HG03066 (cell line): ENCODE results near the gene NTF3.

Experiments
- ATAC-seq: cut with Tn5 transposase; IDR thresholded peaks from one replicate; pipeline ENCODE4 v1.9.1; 2021; ENCODE audit warnings: low read depth; ENCODE audit not compliant: unreplicated experiment

The NTF3 gene

DNA sequence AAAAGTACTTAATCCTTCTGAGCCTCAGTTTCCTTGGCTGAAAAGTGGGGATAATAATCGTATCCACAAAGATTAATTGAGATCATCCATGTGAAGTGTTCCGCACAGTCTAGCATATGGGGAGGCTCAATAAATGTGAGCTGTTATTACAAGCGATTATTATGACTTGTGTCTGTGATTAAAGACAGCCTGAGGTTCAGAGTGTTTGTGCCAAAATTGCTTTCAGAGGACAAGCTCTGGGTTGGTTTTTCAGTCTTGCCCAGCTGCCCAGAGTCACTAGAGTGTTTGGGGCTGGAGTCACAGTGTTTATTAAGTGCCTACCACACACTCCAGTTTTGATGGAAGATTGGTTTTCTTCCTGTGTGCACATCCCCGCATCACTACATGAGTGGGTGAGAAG lies 53.5 kb downstream of the NTF3 start:
- no peak for ATAC-seq

DNA sequence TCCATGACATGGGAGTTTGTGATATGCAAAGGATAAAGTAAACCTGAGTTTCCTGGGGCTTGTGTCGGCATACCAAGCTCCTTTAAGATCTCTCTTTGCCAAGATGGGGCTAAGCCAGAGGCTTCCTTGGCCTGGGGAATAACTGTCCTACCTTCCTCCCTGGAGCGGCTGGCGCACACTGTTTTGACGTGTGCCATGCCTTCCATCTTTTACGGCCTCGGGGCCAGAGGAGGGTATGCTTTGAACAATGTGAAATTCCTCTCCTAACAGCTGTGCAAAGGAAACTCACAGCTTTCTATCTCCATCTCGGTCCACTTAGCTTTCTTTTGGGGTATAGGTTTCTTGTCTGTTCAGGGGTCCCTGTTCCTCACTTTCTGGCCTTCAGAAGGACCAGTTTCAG lies 55.2 kb downstream of the NTF3 start:
- no peak for ATAC-seq

DNA sequence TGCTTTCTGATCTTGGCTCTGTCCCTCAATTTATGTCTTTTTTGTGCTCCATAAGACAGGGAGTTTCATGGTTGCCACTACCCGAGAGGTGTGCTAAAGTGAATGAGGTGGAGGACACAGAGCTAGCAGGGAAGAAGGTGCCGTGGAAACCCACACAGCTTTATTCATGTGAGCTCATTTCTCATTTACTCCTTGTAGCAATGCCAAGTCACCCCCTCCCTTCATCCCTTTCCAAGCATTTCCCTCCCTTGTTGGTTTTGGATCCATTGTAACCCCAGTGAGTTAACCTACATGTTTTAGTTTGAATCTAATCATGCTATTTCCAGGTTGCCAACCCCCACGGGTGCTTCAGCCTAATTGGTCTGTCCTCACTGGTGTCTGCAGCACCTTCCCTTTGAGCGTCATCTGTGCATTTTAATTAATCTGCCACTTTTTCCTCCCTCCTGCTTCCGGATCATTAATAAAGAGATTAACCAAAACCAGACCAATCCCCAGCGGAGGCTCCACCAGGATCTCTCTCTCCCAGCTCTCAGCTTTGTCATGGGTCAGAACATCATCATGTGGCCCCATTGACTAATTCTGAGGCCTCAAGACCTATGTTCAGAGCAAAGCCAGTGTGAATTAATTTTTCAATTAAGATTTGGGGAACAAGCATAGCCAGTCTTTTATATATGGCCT lies 56.2 kb downstream of the NTF3 start:
- ATAC-seq = no peak

DNA sequence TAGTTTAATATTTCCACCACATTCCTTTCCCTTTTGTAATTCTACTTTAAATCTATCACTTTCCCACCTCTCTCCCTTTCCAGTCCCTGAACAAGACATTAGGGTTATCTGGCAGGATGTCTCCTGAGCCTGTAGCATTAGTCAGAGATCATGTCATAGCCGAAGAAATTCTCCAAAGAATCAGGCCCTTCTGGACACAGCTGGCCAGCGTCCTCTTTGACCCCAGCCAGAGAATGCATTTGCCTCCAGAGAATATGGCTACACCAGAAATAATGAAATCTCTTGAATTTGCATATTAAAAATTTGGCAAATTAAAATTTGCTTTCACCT lies 56.7 kb downstream of the NTF3 start:
- no peak for ATAC-seq

DNA sequence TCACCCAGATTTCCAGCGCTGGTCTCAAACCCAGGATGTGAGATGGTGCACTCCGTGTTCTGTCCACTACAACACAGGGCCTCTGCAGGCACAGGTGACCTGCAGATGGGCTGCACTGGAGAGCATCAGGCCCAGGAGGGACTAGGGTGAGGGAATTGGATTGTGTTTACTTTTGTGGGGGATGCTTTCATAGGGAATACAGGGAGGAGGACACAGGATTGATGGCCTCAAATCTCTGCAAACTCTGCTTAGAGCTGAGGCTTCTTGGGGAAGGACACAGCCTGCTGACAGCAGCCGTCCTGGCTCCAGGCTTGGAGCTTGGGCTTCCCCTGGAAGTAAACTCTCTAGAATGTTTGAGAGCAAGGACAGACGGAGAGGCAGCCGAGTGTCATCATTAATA lies 57.1 kb downstream of the NTF3 start:
- ATAC-seq = no peak

DNA sequence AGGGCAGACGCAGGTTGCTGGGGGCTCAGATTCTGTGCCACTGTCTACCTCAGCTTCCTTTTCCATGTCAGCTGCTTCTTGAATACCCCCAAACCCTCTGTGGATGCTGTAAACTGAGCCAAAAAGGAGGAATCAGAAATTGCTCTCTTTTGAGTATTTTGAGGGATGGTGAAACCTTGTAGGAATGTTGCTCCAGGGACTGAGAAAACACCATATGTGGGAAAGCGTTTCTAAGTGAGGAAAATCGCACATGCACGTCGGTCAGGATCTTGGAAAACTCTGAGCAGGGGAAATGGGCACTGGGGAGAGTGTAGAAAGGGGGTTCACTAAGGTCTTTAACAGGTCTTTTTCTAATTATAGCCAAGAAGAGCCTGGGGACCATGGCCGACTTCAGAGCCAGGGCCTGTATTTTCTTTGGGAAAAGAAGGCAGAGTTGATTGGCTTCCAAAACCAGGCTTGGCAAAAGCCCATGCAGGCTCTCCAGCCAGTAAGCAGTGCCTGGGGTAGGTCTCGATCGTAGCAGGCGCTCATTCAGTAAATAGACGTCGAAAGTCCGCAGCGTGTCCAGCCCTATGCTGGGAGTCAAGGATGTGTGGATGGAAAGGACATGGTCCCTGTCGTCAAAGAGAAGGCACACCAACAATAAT lies 58.0 kb downstream of the NTF3 start:
- ATAC-seq = no peak

DNA sequence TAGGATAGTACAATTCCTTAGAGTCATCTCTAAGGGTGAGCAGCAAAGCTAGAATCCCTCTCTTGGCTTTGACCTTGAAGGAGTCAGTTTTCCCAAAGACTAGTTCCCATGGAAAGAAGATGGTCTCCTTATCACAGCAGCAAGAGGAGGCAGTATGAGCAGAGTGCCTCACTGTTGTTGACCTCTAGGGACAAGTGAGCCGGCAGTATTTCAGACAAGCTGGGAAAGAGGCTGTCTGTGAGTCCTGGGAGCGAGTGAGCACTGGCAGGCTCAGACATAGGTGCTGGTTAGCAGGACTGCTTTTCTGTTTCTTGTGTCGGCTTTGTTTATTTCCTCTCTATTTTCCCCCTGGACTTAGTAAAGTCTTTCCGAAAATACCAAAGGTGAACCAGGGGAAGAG lies 60.7 kb downstream of the NTF3 start:
- no peak for ATAC-seq

DNA sequence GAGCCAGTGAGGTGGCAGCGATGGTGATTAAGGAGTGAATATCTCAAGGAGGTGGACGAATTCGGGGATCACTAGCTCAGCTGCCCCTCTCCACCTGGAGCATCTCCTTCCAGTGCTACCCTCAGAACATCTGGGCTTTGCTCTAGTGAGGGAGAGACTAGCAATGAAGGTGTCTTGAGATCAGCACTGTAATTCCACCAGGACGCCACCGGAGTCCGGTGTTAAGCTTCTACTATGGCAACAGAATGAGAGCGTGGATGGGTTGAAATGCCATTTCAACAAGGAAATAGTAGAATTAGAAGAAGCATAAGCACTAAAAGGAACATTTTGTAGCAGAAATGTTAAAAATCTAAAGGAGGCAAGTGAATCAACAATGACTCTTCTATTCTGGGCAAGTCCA lies 61.1 kb downstream of the NTF3 start:
- ATAC-seq = no peak

DNA sequence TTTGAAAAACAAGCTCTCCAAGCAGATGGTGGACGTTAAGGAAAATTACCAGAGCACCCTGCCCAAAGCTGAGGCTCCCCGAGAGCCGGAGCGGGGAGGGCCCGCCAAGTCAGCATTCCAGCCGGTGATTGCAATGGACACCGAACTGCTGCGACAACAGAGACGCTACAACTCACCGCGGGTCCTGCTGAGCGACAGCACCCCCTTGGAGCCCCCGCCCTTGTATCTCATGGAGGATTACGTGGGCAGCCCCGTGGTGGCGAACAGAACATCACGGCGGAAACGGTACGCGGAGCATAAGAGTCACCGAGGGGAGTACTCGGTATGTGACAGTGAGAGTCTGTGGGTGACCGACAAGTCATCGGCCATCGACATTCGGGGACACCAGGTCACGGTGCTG lies 62.4 kb downstream of the NTF3 start:
- no peak for ATAC-seq

DNA sequence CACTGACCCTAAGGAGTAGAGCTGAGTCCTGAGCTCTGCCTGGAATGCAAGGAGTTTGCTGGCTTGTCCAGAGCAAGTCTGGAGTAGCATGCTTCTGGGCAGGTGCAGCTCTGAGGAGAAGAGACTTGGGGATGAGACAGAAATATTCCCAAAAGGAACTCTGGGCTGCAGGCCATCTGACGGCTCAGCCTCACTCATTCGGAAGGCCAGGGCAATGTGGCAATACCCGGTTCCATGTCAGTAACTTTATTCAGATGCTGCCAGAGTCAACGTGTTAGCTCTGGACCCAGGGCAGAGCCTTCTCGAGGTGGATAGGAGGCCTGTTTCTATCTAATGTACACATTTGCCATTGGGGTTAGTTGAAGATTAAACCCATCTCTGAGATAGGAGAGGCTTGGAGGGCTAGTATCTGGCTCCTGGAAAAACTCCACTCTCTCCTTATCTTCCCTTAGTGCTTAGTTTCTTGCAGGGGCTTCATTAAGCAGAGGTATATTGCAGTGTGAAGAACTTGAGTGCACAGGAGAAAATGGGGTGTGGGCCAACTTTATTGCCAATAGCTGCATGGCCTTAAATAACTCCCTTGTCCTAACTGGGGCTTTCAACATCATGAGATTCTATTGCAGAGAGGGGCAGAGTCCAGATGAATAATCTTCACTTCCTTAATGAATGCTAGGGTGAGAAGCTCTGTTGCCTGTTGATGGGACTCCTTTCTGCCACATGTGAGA lies 65.6 kb downstream of the NTF3 start:
- ATAC-seq = no peak

DNA sequence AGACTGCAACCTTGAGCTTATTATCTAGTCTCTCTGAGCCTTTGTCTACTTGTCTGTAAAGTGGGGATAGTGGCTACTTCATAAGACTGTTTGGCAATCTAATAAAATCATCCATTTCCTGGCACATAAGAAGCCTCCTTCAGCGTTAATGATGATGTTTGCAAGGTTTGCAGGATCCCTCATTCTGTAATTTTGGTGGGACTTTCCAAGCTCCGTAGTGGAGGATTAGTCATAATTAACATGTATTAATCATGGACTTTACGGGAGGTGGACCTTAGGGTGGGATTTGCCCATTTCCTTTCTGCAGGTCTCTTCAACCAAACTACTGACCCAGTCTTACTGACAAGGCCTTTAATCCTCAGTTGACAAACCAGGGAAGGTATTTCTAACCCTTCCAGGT lies 66.2 kb downstream of the NTF3 start:
- ATAC-seq = no peak

DNA sequence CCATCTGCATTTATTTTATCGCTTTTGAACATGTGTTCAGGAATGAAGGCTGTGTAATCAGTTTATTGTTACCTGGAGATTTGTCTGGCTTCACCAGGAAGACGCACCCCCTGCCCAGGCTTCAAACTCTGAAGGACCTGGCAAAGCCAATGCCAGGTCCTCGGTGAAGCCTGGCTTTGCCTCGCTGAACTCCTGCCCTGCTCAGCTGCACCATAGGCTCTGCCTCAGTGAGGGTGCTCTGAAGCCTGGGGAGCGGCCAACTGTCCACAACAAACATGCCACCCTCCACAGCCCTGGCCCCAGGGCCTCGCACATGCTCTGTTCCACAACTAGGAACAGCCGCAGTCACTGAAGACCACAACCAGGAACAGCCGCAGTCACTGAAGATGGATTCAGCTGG lies 66.9 kb downstream of the NTF3 start:
- no peak for ATAC-seq

DNA sequence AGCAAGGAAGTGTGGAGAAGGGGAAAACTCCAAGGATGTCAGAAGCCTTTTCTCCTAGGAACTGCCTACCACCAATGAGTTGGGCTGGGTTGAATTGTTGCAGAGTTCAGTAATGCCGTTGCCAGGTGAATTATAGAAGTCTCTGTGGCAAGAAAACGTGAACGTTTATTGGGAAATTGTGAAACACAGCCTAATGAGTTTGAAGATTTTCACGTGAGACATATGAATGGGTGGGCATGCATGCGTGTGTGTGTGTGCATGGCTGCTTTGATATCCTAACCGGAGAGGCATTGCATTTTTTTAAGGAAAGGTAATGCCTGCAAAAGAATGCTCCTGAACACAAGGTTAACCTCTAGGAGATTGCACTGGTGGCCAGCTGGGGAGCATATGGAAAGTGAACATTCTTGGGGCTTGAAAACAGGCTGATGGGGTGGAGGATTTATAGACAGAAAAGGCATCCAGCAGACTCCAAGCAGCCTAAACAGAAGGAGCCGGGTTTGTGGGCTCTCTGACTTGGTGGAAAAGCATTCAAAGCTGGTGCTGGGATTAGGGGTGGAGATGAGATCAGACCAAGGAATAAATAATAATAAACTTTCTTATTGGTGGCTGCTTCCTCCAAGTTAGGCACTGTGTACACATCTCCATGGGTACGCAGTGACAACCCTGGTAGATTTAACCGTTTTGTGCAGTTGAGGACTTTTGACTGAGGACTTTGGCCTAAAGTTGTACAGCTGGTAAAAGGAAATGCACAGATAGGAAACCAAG lies 67.8 kb downstream of the NTF3 start:
- no peak for ATAC-seq

DNA sequence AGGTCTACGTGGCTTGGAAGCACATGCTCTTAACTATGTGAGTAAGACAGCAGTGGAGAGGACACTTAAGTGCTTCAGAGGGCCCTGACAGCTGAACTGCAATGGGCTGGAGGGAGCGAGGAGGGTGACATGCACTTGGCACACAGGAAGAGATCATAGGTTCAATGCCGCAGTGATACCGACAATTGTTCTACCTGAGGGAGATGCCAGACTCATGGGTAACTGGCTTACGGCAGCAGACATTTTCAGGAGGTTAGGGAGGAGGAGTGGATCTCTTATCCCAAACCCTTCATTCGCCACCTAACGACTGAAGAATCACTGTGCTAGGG lies 68.4 kb downstream of the NTF3 start:
- no peak for ATAC-seq

DNA sequence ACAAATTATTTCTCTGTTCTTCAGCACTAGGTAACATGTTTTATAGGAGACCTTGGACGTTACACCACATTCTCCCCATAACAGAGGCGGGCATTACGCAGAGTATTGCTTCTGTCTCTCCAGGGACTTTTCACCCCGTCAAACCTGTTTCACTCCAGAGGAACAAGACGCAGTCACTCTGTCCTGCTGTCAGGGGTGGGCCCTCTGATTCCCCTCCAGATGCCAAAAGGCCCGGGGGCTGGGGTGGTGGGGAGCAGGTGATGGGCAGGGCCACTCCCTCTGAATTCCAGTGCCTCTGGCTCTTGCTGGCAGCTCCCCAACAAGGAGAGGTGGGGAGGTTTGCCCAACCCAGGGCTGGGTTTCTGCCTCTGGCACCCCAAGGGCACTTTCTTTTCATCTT lies 71.9 kb downstream of the NTF3 start:
- ATAC-seq = no peak

DNA sequence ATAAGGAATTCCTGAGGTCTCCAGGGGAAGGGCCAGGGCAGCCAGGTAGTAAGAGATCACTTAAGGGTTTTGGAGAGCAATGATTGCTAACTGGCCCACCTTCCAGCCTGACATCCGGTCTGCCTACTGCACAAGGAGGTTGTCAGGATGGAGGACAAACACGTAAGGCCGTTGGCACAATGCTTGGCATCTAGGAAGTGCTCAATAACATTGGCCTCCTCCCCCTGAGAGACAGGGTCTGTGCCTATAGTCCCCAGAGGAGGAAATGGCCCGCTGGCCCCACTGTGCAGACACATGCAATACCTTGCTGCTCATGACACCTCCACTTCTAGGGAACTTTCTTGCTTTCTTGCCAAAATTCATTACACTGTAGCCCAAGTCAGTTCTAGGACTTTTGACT lies 73.2 kb downstream of the NTF3 start:
- no peak for ATAC-seq

DNA sequence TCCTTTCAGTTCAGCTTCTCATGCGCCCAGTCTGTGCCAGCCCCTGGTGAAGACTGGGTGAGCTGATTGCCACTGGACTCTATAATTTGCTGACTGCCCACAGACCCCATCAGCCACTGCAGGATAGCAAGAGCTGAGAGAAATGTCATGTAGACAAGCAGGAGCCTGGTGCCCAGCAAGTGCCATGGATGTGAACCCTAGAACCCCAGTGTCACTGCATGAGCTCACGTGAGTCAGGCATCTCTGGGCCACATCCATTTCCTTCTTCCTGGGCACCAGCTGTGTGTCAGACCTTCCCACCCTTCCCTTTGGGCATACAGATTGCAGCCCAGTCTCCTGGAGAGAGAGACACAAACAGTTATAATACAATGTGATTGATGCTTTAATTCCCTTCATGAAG lies 73.8 kb downstream of the NTF3 start:
- no peak for ATAC-seq

DNA sequence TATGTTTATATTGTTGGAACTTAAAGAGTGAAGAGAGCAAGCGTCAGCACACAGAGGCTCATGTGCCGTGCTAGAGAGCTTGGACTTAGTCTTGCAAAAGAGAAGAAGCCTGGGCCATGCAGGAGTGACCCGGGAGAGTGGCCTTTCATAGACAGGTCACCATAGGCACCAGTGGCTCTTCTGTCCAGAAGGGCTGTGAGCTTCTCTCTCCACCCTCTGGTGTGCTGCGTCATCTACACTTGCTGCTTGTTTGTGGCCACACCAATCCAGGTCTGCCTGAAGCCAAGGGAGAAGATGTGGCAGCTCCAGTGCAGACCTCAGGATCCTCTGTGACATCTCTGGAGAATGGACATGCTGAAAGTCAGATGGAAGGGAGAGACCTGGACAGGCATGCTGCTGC lies 74.4 kb downstream of the NTF3 start:
- ATAC-seq = no peak

DNA sequence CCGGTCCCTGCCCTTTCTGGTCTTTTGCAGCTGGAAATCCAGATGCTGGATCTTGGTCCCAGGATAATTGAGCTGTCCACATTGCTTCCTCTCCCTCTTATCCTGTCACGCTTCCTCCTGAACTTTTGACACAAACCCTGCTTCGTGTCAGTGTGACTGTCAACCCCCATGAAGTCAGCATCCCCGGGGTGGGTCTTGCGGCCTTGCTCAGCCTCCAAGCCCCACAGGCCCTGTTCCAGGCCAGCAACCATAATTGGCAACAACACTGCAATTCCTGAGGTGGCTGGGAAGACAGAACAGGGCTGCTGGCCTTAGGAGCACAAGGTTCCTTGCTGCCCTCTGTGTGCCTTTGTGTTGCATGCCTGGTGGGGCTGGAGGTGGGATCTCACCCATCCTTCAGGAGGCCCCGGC lies 74.9 kb downstream of the NTF3 start:
- no peak for ATAC-seq

DNA sequence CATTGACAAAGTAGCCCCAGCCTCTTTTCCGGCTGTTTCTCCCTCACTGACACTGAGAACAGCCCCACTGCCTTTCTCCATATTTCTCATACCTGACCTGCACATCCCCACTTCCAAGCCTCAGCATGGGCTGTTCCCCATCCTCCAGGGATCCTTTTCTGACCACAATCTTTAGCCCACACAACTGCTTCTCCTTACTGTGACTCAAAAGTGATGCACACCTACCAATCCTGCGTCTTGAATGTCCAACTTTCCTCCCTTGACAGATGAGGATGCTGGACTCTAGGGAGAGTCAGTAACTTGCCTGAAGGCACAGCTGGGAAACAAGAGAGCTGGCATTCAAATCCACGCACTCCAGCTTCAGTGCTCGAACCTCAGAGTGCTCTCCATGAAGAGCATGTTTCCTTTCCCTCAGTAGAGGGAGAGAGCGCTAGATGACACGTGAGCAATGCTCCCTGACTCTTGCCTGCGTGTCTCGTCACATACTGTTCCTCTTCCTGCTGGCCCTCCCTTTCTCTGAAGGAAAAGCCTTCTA lies 75.6 kb downstream of the NTF3 start:
- ATAC-seq = no peak

DNA sequence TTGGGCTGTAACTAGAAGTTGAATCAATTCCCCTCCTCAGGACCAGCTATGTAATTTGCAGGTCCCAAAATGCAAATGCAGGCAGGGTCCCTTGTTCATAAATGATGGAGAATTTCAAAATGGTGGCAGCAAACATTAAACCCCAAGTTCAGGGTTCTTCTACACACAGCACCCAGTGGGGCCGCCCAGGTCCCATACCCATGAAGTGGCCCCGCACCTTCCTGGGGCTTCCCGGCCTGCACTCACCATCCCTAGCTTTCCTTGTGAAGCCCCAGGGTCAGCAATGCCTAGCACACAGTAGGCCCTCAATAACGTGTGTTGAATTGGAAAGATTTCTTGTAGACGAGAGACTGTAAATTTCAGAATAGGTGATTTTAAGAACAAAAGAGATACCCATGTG lies 76.0 kb downstream of the NTF3 start:
- ATAC-seq = no peak
